Non-pigmented ciliary epithelial cell (primary cell): ENCODE measurements around the gene UBL4A.

Experiments
- DNase-seq: peaks from one replicate; pipeline ENCODE4 v3.0.0-alpha.2; 2010; ENCODE audit warnings: low read depth

The UBL4A gene

DNA sequence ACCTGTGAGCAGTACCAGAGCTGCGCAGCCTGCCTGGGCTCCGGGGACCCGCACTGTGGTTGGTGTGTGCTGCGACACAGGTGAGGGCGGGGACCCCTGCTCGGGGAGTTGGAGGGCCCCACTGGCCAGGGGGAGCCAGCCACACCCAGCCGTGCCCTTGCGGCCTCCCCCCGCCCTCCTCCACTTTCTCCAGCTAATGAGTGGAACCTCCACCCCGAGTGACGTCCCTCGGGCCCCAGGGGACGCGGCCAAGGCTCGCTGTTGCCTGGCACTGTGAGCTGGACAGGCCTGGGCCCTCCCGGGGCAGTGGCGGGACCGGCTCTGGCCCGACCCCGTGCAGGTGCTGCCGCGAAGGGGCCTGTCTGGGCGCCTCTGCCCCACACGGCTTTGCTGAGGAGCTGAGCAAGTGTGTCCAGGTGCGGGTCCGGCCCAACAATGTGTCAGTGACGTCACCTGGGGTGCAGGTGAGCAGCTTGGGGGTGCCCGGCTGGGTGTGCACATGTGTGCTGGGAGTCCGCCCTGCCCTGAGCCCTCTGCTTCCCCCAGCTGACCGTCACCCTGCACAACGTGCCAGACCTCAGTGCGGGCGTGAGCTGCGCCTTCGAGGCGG lies 22.7 kb downstream of the UBL4A start:
- no peak for DNase-seq

DNA sequence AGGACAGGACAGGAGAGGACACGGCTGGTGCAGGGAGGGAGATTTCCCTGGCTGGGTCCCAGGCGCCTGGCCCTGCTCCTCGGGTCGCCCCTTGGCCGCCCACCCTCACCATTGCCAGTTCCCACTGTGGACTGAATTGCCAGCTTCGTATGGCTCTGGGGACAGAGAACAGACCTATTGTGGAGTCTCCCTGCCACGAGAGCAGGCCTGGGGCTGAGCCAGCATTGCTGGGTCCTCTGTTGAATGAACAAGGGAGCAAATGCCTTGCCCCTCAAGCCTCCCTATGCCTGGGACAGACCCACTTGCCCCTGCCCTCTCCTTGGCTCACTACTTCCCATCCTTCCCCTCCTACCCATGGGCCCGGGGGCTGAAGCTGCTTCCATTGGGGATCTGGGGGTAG lies 24.0 kb downstream of the UBL4A start:
- DNase-seq, result no peak

DNA sequence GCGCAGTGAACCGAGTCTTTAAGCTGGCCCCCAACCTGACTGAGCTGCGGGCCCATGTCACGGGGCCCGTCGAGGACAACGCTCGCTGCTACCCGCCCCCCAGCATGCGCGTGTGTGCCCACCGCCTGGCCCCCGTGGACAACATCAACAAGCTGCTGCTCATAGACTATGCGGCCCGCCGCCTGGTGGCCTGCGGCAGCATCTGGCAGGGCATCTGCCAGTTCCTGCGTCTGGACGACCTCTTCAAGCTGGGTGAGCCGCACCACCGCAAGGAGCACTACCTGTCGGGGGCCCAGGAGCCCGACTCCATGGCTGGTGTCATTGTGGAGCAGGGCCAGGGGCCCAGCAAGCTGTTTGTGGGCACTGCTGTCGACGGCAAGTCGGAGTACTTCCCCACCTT lies 26.1 kb downstream of the UBL4A start:
- no peak for DNase-seq

DNA sequence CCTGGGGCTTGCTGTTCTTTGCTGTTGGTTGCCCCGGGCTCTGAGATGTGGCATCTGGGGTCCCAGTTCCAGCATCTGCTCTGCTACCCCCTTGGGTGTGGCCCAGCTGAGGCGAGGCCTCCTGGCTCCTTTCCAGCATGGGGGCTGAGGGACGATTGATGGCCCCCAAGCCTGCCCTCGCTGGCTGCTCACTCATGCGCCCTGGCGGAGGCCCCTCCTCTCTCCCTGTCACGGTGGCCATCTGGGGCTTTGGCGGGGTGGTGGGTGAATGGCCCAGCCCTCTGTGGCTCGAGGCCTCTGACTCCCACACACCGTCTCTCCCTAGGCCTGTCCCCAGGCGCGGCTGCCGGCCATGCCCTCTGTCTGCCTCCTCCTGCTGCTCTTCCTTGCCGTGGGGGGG lies 26.6 kb downstream of the UBL4A start:
- DNase-seq, result no peak

DNA sequence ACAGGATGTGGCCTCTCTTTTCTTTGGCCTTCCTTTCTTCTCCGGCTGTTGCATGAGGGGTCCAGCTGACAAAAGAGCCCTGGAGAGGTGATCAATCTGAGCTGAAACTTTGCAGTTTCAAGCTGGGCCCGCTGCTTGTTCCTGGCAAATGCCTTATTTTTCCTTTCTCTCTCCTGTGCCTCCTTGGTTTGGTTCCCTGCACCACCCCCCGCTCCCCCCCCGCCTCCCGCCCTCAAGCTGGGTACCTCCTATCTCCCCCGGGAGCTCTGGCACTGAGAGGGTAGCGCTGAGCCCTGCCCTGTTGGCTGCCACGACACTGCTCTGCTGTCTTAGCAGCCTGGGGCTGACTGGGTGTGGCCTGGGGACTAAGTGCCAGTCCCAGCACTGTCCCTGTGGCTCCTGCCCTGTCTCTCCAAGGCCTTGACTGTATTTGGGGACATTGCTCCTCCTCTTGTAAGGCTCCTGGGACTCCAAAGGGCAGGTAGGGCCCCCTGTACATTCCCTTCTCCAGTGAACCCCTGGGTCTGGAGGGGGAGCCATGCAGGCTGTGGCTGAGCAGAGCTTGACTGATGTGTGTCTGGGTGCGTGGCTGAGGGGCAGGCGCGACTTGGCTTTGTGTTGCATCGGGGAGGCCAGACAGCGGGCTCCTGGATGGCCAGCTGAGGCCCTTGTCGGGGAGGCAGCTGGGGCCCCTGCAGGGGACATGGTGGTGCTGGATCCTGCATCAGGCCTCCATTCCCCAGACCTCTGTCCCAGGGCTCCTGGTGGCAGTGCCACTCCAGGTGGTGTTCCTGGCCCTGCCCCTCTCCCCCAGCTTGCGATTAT lies 27.2 kb downstream of the UBL4A start:
- no peak for DNase-seq

DNA sequence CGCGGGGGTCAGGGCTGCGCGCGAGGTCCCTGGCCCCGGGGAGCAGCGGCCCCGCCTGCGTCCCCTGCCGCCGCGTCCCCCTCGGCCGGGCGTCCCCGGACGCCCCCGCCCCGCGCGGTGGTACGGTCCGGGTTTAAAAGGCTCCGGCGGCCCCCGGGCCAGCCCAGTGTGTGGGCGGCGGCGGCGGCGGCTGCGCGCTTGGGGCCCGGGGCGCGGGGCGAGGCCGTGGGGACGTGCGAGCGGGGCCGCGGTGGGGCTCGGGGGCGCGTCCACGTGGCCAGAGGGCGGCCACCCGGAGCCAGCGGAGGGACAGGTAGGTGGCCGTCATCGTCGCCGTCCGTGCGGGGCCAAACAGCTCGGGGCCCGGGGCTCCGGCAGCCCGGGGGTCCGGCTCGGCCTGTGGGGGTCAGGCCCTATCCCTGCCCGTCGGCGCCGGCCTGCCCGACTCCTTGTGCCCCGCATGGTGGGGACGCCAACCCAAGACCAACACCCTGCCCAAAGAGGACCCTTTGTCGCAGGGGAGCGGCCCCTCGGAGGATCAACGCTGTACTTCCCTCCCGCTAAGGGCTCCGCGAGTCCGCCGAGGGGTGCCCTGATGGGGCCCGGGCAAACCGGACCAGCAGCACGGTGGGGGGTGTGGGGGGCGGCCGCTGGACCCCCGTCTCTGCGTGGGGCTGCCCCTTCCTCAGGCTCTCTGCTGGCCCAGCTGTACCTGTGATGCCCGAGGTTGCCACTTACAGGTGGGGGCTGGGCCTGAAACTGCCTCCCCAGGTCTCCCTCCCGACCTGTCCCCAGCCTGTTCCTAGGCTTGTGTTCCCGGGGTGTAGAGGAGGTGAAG lies 28.1 kb downstream of the UBL4A start, which contains the start of gene PLXNA3:
TSS of gene PLXNA3 (plus strand) at position 166 of the 838 bp plus-strand sequence. CDS start 1,903 bp downstream, outside the sequence.
- DNase-seq, result no peak

DNA sequence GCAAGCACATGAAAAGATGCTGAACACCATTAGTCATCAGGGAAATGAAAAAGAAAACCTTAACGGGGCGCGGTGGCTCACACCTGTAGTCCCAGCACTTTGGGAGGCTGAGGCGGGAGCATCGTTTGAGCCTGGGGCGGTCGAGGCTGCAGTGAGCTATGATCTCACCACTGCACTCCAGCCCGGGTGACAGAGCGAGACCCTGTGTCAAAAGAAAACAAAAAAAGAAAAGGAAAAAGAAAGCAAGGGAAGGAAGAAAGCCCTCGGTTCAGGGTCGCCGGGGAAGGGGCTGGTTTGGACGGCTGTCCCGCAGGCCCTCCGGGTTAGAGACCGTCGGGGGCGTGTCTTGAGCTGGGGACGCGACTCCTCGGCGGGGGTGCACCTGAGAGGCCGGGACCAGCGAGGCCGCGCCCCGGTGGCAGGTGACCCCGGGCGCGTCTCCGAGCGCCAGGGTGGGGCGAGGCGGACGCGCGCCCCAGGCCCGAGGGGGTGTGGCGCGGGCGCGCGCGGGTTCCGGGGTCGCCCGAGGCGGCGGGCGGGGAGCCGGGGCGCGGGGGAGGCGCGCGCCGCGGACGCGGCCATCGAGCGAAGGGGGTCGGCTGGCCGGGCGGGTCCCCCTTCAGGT lies 28.8 kb downstream of the UBL4A start:
- no peak for DNase-seq

DNA sequence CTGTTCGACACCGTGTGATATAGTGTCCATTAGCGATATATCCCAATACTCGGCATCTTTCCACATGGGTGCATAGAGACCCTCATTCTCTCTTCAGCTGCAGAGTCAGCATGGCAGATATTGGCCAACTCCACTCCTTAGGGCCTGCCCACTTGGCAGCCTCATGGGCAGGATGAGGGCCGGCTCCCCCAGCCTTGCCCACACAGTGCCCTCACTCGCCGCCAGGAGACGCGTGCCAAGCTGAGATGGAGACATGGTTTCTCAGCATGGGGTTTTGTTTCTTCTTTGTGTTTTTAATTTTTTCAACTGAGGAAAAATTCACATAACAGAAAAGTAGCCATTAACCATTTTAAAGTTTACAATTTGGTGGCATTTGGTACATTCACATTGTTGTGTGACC lies 33.6 kb downstream of the UBL4A start:
- no peak for DNase-seq

DNA sequence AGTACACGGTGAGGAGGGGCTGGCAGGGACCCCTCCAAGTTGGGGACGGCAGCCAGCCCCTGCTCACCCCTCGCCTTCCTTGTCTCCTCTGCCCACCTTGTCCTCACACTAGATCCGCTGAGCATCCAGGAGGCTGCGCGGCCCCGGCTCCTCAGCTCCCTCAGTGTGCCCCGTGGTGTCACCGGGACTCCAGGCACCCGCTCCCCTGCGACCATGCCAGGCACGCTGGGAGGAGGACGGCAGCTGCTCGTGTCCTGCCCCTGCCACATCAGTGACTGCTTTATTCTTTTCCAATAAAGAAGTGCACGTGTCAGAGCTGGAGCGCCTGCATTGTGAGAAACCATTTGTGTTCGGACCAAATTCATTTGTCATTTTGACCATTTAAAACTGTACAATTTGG lies 36.1 kb downstream of the UBL4A start:
- no peak for DNase-seq

DNA sequence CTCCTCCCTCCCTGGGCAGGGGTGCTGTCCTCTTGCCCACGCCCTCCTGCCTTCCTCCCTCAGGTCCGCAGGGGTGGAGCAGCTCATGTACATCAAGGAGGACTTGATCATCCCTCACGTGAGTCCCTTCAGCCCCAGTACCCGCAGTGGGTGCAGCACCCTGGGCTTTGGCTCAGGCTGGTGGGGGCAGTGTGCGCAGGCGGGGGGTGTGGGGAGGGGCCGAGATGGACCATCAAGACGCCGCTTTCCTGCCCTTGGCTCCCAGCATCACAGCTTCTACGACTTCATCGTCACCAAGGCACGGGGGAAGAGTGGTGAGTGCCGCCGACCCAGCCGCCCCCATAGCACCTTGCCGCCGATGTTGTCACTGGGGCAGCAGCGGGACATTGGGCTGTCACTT lies 36.8 kb downstream of the UBL4A start:
- no peak for DNase-seq

DNA sequence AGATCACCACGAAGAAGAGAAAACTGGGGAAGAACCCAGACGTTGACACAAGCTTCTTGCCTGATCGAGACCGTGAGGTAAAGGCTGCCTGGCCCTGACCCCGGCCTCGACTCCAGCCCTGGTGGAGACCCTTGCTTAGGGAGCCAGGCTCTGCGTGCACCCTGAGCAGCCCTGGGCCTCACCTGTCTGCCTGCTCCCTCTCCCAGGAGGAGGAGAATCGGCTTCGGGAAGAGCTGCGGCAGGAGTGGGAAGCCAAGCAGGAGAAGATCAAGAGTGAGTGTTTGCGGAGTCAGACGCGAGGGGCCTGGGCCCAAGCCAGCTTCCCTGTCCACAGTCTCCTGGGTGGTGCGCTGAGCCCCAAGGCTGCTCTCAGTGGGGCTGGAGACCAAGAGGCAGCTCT lies 37.9 kb downstream of the UBL4A start:
- DNase-seq, result no peak

DNA sequence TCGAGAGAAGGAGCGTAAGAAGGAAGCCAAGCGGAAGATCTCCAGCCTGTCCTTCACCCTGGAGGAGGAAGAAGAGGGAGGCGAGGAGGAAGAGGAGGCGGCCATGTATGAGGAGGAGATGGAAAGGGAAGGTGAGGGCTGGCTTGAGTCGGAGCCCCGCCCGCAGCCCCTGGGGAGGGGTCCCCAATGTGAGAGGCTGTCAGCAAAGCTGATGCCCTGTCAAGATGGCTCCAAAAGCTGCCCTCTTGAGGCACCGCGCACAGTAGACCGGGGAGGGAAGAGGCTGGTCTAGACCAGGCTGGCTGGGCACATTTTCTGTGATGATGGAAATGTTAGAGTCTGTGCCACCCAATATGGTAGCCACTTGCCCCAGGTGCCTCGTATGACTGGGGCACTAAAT lies 40.0 kb downstream of the UBL4A start:
- no peak for DNase-seq

DNA sequence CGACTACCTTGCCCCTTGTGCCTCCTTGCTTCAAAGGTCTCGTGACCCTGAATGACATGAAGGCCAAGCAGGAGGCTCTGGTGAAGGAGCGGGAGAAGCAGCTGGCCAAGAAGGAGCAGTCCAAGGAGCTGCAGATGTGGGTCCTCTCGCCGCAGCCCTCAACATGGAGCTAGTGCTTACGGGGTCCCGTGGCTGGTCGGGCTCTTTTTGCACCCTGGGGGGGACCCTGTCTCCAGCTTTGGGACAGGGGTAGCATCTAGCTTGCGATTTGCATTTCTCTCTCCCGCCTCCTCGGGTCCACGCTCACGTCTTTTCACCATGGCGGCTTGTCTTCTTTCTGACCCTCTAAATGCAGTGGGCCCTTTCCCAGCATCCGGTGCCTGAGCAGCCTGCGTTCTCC lies 40.6 kb downstream of the UBL4A start:
- no peak for DNase-seq

DNA sequence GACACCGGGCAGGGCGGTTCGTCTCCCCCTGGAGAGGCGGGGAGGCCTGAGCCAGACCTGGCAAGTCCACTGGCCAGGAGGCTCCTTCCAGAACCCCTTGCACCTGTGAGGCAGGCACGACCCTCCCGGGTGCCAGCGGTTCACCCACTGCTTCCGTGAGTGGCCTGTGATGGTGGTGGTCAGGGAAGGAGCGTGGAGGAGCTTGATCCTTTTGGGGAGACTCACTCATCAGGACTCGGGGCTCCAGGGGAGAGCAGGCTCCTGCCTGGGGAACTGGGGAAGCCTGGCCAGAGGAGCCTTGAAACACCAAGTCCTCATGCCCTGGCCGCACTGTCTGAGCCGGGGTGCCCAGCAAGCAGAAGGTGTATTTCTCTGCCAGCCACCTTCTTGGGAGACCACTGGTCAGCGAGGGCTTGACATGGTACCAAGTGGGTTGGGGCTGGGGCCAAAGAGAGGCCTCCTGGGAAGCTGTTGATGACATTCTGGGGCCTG lies 41.6 kb downstream of the UBL4A start:
- no peak for DNase-seq

DNA sequence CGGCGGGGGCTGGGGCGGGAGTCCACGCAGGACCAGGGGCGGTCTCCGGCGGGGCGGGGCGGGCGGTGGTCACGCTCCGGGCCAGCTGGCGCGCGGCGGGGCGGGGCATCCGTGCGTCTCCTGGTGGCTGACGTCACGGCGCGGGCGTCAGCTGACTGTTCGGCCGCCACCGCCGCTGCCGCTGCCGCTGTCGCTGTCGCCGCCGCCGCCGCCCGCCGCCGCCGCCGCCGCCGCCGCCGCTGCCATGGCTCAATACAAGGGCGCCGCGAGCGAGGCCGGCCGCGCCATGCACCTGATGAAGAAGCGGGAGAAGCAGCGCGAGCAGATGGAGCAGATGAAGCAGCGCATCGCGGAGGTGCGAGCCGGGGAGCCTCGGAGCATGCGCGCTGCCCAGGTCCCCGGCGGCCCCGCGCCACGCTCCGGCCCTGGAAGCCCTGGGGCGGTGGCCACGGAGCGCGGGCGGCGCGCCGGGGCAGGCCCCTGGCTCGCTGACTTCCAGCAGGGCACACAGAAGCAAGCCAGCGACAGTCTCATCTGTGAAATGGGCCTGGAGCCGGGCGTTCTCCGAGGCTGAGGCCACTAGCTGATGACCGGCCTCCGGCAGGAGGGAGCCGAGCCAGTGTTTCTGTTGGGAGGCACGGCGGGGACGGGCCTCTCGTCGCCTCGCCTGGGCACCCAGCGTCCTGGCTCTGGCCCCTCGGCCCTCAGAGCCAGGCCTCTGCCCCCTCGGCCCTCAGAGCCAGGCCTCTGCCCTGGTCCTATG lies 42.2 kb downstream of the UBL4A start, which contains the start of gene FAM50A:
TSS of gene FAM50A (plus strand) at position 150 of the 763 bp plus-strand sequence. CDS start at position 245, 95 bp downstream.
- DNase-seq, result no peak

DNA sequence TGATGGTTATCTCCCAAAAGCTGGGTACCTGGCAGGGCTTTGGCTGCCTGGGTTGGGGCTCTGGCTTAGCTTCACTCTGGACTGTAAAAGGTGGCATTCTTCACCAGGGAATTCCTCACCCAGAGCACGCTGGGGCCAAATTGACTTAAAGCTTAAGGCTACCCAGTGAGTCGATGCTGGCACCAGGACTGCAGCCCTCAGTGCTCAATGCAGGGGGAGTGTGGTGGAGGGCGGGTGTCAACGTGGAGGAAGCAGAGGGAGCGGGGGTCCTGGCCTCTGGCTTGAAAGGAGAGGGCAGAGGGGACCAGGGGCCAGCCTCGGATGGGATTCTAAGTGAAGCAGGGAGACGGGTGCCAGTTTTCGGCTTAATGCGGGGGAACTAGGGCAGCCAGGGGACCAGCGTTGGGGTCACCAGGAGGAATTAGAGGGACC lies 42.9 kb downstream of the UBL4A start:
- no peak for DNase-seq

DNA sequence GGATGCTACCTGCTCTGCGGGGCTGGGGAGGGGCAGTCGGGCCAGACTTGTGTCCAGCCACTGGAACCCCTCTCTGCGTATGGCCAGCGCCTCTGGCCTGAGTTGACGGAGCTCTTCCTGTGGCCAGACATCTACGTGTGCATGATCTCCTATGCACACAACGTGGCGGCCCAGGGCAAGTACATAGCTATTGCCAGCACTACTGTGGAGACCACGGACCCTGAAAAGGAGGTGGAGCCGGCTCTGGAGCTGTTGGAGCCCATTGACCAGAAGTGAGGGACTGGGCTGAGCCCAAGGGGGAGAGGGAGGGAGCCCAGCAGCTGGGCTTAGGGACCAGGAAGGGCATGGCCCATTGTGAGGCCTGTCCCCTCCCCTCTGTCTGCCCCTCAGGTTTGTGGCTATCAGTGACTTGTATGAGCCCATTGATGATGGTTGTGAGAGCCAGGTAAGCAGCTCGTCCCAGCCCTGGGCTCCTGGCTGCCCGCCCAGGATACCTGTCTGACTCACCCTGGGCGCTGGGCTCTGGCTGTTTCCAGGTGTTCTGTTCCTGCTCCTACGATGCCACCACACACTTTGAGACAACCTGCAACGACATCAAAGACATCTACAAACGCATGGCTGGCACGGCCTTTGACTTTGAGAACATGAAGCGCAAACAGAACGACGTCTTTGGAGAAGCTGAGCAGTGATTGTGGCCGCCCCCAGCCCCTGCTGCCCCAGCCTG lies 44.3 kb downstream of the UBL4A start:
- DNase-seq, result no peak

DNA sequence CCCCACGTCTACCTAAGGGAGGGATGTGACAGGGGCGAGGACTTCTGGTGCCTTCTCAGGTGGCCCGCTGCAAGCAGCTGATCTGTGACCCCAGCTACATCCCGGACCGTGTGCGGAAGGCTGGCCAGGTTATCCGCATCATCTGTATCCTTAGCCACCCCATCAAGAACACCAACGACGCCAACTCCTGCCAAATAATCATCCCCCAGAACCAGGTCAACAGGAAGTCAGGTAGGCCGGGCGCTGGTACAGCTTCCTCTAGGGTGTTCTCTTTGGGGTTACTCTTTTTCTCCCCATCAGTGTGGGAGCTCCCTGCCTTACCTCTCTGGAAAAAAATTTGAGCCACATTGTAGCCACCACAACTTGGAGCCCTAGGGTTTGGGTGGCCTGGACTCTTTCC lies 44.9 kb downstream of the UBL4A start:
- DNase-seq, result no peak

DNA sequence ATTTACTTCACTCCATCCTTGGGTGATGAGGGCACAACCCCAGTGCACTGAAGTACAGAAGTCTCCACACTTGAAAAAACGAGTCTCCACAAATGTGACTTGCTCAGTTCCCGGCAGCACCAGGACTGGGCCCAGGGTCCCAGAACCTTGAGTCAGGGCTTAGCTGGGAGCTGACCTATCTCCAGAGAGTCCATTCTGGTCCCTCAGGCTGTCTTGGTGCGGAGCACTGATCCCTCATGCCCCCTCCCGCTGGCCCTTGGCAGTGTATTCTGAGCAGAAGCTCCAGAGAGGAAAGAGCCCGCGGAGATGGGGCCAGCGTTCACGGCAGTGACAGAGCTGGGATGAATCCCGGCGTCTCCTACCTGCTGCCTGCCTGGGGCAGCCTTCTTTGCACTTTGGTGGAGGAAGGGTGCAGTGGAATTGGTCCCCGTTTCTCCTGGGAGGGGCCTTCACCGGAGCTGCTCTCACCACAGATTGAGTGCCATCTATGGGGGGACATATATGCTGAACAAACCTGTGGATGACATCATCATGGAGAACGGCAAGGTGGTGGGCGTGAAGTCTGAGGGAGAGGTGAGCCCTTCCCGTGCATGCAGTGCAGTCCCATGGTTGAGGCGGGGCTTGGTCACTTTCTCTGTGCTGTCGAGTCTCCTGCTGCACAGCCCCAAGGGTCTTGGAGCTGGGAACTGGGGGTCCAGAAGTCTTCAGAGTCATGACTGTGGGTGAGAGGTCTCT lies 45.6 kb downstream of the UBL4A start:
- no peak for DNase-seq

DNA sequence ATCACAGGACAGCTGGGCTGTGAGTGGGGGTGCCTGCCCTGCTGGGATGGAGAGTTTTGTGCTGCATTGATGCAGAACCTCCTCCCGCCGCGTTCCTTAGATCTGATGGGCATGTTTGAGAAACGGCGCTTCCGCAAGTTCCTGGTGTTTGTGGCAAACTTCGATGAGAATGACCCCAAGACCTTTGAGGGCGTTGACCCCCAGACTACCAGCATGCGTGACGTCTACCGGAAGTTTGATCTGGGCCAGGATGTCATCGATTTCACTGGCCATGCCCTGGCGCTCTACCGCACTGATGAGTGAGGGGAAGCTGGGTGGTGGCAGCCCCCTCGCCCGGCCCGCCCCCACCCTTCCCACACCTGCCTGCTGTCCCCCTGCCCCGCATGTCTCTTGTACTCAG lies 46.6 kb downstream of the UBL4A start:
- no peak for DNase-seq
